Fibroblast of gingiva (primary cell): ENCODE measurements around the gene MBOAT1.
"Not testable (repeated sequence)": the region's sequence is repeated elsewhere in the genome, so short reads cannot be mapped to it uniquely, and the experiment has no call there.

Experiments used
- DNase-seq: peaks from one replicate; pipeline ENCODE4 v3.0.0-alpha.2; 2011; ENCODE audit warnings: low read depth

MBOAT1 gene

GRCh38 chr6:20202699-20203302 is 9.5 kb downstream of the MBOAT1 start:
- no peak for DNase-seq

GRCh38 chr6:20202324-20202658 is 10.0 kb downstream of the MBOAT1 start:
- DNase-seq = no peak

GRCh38 chr6:20200761-20201630 is 11.3 kb downstream of the MBOAT1 start:
- no peak for DNase-seq

- DNase-seq = no peak
Observed at GRCh38 chr6:20198775-20199174, 13.5 kb downstream of the MBOAT1 start.

GRCh38 chr6:20198156-20198774 is 14.0 kb downstream of the MBOAT1 start:
- DNase-seq = no peak

- DNase-seq = peak; percentile 16
Observed at GRCh38 chr6:20197251-20197650, 15.0 kb downstream of the MBOAT1 start.

GRCh38 chr6:20192625-20193024 is 19.6 kb downstream of the MBOAT1 start:
- no peak for DNase-seq

GRCh38 chr6:20191992-20192391 is 20.3 kb downstream of the MBOAT1 start:
- no peak for DNase-seq

GRCh38 chr6:20188630-20189075 is 23.6 kb downstream of the MBOAT1 start:
- no peak for DNase-seq

- DNase-seq = peak; percentile 93
Observed at GRCh38 chr6:20186981-20187380, 25.3 kb downstream of the MBOAT1 start.

- no peak for DNase-seq
Observed at GRCh38 chr6:20183706-20184105, 28.6 kb downstream of the MBOAT1 start.

- DNase-seq = no peak
Observed at GRCh38 chr6:20182926-20183521, 29.2 kb downstream of the MBOAT1 start.

- no peak for DNase-seq
Observed at GRCh38 chr6:20182069-20182468, 30.2 kb downstream of the MBOAT1 start.

GRCh38 chr6:20180935-20181334 is 31.3 kb downstream of the MBOAT1 start:
- DNase-seq = no peak

GRCh38 chr6:20179287-20180045 is 32.8 kb downstream of the MBOAT1 start:
- not testable (repeated sequence) for DNase-seq

GRCh38 chr6:20178327-20178726 is 33.9 kb downstream of the MBOAT1 start:
- DNase-seq = no peak

- no peak for DNase-seq
Observed at GRCh38 chr6:20175810-20176410, 36.4 kb downstream of the MBOAT1 start.

- DNase-seq = no peak
Observed at GRCh38 chr6:20173833-20174792, 38.2 kb downstream of the MBOAT1 start.

- DNase-seq = no peak
Observed at GRCh38 chr6:20172842-20173456, 39.3 kb downstream of the MBOAT1 start.
